HEK293 (cell line): Measurements from ENCODE around the gene KRT15.

ENCODE experiments used
- CTCF ChIP-seq: fragments of 450-650 bp; formaldehyde crosslinking; IDR thresholded peaks from 2 replicates; pipeline ENCODE4 v1.5.1; 2016; ENCODE audit warnings: missing biosample characterization, missing genetic modification characterization
- GLI4 ChIP-seq: fragments of 450-650 bp; formaldehyde crosslinking; IDR thresholded peaks from 2 replicates; pipeline ENCODE4 v1.5.1; 2016; ENCODE audit warnings: missing biosample characterization, missing genetic modification characterization
- MYNN ChIP-seq: fragments of 450-650 bp; formaldehyde crosslinking; IDR thresholded peaks from 2 replicates; pipeline ENCODE4 v1.5.1; 2016; ENCODE audit warnings: missing biosample characterization, missing genetic modification characterization, borderline replicate concordance
- PATZ1 ChIP-seq: fragments of 450-650 bp; formaldehyde crosslinking; IDR thresholded peaks from 2 replicates; pipeline ENCODE4 v1.5.1; 2016; ENCODE audit warnings: missing biosample characterization, missing genetic modification characterization
- ZBTB17 ChIP-seq: fragments of 450-650 bp; formaldehyde crosslinking; IDR thresholded peaks from 2 replicates; pipeline ENCODE4 v1.5.1; 2016; ENCODE audit warnings: missing biosample characterization, missing genetic modification characterization
- ZBTB21 ChIP-seq: fragments of 450-650 bp; formaldehyde crosslinking; IDR thresholded peaks from 2 replicates; pipeline ENCODE4 v1.5.1; 2017; ENCODE audit warnings: missing biosample characterization, missing genetic modification characterization
- ZEB2 ChIP-seq: fragments of 450-650 bp; formaldehyde crosslinking; IDR thresholded peaks from 2 replicates; pipeline ENCODE4 v1.5.1; 2016; ENCODE audit warnings: missing biosample characterization, missing genetic modification characterization
- ZFP69B ChIP-seq: fragments of 450-650 bp; formaldehyde crosslinking; IDR thresholded peaks from 2 replicates; pipeline ENCODE4 v1.5.1; 2016; ENCODE audit warnings: missing biosample characterization, missing genetic modification characterization
- ZNF146 ChIP-seq: fragments of 450-650 bp; formaldehyde crosslinking; IDR thresholded peaks from 2 replicates; pipeline ENCODE4 v1.5.1; 2016; ENCODE audit warnings: missing biosample characterization, missing genetic modification characterization
- ZNF24 ChIP-seq: fragments of 450-650 bp; formaldehyde crosslinking; IDR thresholded peaks from 2 replicates; pipeline ENCODE4 v1.5.1; 2016; ENCODE audit warnings: missing biosample characterization, missing genetic modification characterization
- TF ChIP-seq, protein P1 (sequence below): sonication (generic); formaldehyde crosslinking; IDR thresholded peaks from 2 replicates; pipeline ENCODE4 v1.8.1; 2022; ENCODE audit warnings: mild to moderate bottlenecking, moderate library complexity, missing genetic modification reagents
- TF ChIP-seq, protein P2 (sequence below): fragments of 450-650 bp; formaldehyde crosslinking; IDR thresholded peaks from 2 replicates; pipeline ENCODE4 v1.5.1; 2017; ENCODE audit warnings: missing biosample characterization, missing genetic modification characterization
- TF ChIP-seq, protein P3 (sequence below): fragments of 450-650 bp; formaldehyde crosslinking; IDR thresholded peaks from 2 replicates; pipeline ENCODE4 v1.5.1; 2016; ENCODE audit warnings: missing biosample characterization, missing genetic modification characterization

DNA sequence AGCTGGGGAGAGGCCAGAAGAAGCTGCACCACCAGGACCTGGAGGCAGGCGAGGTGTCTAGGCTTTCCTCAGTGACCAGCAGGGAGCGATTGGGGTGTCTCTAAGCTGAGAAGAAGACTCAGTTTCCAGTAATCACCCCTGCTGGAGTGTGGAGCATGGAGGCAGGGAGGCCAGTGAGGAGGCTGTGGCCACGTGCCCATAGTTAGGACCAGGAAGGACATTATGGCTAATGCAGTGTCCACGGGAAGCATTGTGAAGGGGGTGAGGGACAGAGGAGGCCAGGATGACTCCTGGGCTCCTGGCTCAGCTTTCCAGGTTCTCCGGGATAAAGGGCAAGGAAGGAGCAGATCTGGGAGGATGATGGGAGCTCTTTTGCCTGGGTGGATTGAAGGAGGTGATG is 19.0 kb downstream of the KRT15 start:
- TF ChIP-seq, protein P1, sequence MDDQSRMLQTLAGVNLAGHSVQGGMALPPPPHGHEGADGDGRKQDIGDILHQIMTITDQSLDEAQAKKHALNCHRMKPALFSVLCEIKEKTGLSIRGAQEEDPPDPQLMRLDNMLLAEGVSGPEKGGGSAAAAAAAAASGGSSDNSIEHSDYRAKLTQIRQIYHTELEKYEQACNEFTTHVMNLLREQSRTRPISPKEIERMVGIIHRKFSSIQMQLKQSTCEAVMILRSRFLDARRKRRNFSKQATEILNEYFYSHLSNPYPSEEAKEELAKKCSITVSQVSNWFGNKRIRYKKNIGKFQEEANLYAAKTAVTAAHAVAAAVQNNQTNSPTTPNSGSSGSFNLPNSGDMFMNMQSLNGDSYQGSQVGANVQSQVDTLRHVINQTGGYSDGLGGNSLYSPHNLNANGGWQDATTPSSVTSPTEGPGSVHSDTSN (CRISPR knock-in tag): no peak
- TF ChIP-seq ZNF24 (tag by site-specific recombination): no peak
- no peak for TF ChIP-seq ZBTB17 (tag by site-specific recombination)
- TF ChIP-seq, protein P2, sequence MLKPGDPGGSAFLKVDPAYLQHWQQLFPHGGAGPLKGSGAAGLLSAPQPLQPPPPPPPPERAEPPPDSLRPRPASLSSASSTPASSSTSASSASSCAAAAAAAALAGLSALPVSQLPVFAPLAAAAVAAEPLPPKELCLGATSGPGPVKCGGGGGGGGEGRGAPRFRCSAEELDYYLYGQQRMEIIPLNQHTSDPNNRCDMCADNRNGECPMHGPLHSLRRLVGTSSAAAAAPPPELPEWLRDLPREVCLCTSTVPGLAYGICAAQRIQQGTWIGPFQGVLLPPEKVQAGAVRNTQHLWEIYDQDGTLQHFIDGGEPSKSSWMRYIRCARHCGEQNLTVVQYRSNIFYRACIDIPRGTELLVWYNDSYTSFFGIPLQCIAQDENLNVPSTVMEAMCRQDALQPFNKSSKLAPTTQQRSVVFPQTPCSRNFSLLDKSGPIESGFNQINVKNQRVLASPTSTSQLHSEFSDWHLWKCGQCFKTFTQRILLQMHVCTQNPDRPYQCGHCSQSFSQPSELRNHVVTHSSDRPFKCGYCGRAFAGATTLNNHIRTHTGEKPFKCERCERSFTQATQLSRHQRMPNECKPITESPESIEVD (tag by site-specific recombination): no peak
- no peak for TF ChIP-seq CTCF (tag by site-specific recombination)
- TF ChIP-seq ZFP69B: no peak
- no peak for TF ChIP-seq ZBTB21 (tag by site-specific recombination)
- TF ChIP-seq, protein P3, sequence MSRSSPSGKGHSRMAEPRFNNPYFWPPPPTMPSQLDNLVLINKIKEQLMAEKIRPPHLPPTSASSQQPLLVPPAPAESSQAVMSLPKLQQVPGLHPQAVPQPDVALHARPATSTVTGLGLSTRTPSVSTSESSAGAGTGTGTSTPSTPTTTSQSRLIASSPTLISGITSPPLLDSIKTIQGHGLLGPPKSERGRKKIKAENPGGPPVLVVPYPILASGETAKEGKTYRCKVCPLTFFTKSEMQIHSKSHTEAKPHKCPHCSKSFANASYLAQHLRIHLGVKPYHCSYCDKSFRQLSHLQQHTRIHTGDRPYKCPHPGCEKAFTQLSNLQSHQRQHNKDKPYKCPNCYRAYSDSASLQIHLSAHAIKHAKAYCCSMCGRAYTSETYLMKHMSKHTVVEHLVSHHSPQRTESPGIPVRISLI (tag by site-specific recombination): no peak
- TF ChIP-seq ZEB2 (tag by site-specific recombination): no peak
- TF ChIP-seq GLI4: no peak
- TF ChIP-seq PATZ1 (tag by site-specific recombination): no peak
- TF ChIP-seq MYNN (tag by site-specific recombination): no peak
- TF ChIP-seq ZNF146: no peak
